Coronary artery (tissue), 2 donors: ENCODE results near the gene DISC1.
"Not testable (repeated sequence)": the region's sequence is repeated elsewhere in the genome, so short reads cannot be mapped to it uniquely, and the experiment has no call there.

Source experiments
- DNase-seq: peaks from one replicate; pipeline ENCODE4 v3.0.0-alpha.2; 2017; ENCODE audit warnings: low spot score
- H3K27ac ChIP-seq, 2 donors: fragments of 200-600 bp; sonication (generic); one replicate each; pipeline ENCODE4 v1.5.1; 2016 to 2019
- H3K4me3 ChIP-seq: fragments of 200-600 bp; sonication (generic); 2 replicates; pipeline ENCODE4 v1.5.1; 2016; ENCODE audit warnings: mild to moderate bottlenecking, moderate library complexity
- TF ChIP-seq, protein P1 (sequence below): fragments of 200-600 bp; sonication (generic); IDR thresholded peaks from one replicate; pipeline ENCODE4 v1.5.1; 2019; ENCODE audit warnings: antibody characterized with exemption

The DISC1 gene

GRCh38 chr1:231724876-231725647 lies 98.5 kb downstream of the DISC1 start:
- H3K27ac ChIP-seq = no peak overlapping the region
- TF ChIP-seq, protein P1, sequence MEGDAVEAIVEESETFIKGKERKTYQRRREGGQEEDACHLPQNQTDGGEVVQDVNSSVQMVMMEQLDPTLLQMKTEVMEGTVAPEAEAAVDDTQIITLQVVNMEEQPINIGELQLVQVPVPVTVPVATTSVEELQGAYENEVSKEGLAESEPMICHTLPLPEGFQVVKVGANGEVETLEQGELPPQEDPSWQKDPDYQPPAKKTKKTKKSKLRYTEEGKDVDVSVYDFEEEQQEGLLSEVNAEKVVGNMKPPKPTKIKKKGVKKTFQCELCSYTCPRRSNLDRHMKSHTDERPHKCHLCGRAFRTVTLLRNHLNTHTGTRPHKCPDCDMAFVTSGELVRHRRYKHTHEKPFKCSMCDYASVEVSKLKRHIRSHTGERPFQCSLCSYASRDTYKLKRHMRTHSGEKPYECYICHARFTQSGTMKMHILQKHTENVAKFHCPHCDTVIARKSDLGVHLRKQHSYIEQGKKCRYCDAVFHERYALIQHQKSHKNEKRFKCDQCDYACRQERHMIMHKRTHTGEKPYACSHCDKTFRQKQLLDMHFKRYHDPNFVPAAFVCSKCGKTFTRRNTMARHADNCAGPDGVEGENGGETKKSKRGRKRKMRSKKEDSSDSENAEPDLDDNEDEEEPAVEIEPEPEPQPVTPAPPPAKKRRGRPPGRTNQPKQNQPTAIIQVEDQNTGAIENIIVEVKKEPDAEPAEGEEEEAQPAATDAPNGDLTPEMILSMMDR = no peak
- DNase-seq = no peak
- H3K4me3 ChIP-seq = no peak overlapping the region

- TF ChIP-seq, protein P1 = no peak
- DNase-seq = no peak
- no peak overlapping the region for H3K4me3 ChIP-seq
- no peak overlapping the region for H3K27ac ChIP-seq
Measured at GRCh38 chr1:231727171-231727570, 100.6 kb downstream of the DISC1 start.

- not testable (repeated sequence) for DNase-seq, H3K27ac ChIP-seq, H3K4me3 ChIP-seq
Measured at GRCh38 chr1:231728987-231729386, 102.4 kb downstream of the DISC1 start.

GRCh38 chr1:231729544-231729943 lies 103.0 kb downstream of the DISC1 start:
- no peak for DNase-seq
- TF ChIP-seq, protein P1 = no peak
- Histone ChIP-seq H3K27ac (no peak overlapping the region), H3K4me3 (no peak overlapping the region)

DNA sequence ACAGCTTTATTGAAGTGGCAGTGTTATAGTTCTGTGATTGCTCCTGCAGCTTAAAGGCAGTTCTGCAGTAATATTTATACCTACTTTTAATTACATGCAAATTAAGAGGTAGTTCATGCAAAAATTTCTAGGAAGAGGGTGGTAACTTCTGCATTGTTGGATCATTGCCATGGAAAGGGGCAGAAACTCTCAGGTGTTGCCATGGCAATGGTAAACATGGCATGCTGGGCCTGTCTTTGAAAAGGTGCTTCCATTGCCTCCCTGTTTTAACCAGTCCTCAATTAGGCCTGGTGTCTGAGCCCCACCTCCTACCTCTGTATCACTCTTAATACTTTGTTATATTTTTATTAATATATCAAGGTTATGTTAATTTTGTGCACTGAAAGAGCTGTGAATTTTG lies 104.7 kb downstream of the DISC1 start:
- no peak overlapping the region for H3K27ac ChIP-seq
- DNase-seq = no peak
- TF ChIP-seq, protein P1 = no peak
- no peak overlapping the region for H3K4me3 ChIP-seq

- TF ChIP-seq, protein P1 = no peak
- Histone ChIP-seq H3K4me3 (no peak overlapping the region), H3K27ac (no peak overlapping the region)
- DNase-seq = no peak
Measured at GRCh38 chr1:231733063-231733462, 106.5 kb downstream of the DISC1 start.

GRCh38 chr1:231733672-231734071 lies 107.1 kb downstream of the DISC1 start:
- TF ChIP-seq, protein P1 = no peak
- H3K4me3 ChIP-seq = no peak overlapping the region
- H3K27ac ChIP-seq = no peak overlapping the region
- DNase-seq = no peak
